Measurements from ENCODE around the gene KRTAP5-6.

Gene KRTAP5-6

GRCh38 chr11:1734641-1735081 lies 37.7 kb downstream of the KRTAP5-6 start:
- Histone ChIP-seq H3K4me1 (ENCODE audit: control insufficient read depth in 2 of 2, insufficient read depth in 2 of 2, low read length in 2 of 2) (no peaks in the 10 kb centered on the region), H3K36me3 (ENCODE audit: control insufficient read depth in 2 of 2, insufficient read depth in 2 of 2, low read length in 2 of 2) (no peaks in the 10 kb centered on the region), H3K9me3 (ENCODE audit: control insufficient read depth in 2 of 2, low read length in 2 of 2) (peaks cover 0 to 7% of the 10 kb centered on the region in 2 donors), H3K27me3 (ENCODE audit: control insufficient read depth in 2 of 2, insufficient read depth in 2 of 2, low read length in 2 of 2) (peaks cover 6 to 20% of the 10 kb centered on the region in 2 donors), H3K27ac (ENCODE audit: low read depth in 2 of 2, low read length in 2 of 2) (no peak overlapping the region), H3K9ac (ENCODE audit: low read depth in 1 of 2, low read length in 2 of 2) (no peak overlapping the region), H3K4me3 (ENCODE audit: low read length in 2 of 2) (no peak overlapping the region)

DNA sequence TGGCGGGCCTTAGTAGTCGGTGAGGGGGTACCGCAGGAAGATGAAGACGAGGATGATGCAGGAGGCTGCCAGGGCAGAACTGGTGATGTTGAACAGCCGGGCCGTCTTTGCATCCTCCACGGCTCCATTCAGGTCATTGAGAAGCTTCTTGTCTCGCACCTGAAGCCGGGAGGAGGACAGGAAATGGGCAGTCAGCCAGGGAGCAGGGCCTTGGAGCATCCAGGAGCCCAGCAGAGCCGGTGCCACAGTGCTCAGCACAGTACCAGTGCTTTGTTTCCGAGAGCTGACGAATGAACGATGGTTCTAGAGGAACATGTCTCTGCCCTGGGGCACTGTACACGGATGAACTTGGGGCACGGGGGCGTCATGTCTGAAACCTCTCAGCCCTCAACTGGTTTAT lies 38.3 kb downstream of the KRTAP5-6 start:
- H3K9ac ChIP-seq (ENCODE audit: low read depth in 1 of 2, low read length in 2 of 2): no peak overlapping the region
- peaks cover 7 to 20% of the 10 kb centered on the region in 2 donors for H3K27me3 ChIP-seq (ENCODE audit: control insufficient read depth in 2 of 2, insufficient read depth in 2 of 2, low read length in 2 of 2)
- no peaks in the 10 kb centered on the region for H3K4me1 ChIP-seq (ENCODE audit: control insufficient read depth in 2 of 2, insufficient read depth in 2 of 2, low read length in 2 of 2)
- peaks cover 0 to 7% of the 10 kb centered on the region in 2 donors for H3K9me3 ChIP-seq (ENCODE audit: control insufficient read depth in 2 of 2, low read length in 2 of 2)
- no peaks in the 10 kb centered on the region for H3K36me3 ChIP-seq (ENCODE audit: control insufficient read depth in 2 of 2, insufficient read depth in 2 of 2, low read length in 2 of 2)
- no peak overlapping the region for H3K4me3 ChIP-seq (ENCODE audit: low read length in 2 of 2)
- no peak overlapping the region for H3K27ac ChIP-seq (ENCODE audit: low read depth in 2 of 2, low read length in 2 of 2)

DNA sequence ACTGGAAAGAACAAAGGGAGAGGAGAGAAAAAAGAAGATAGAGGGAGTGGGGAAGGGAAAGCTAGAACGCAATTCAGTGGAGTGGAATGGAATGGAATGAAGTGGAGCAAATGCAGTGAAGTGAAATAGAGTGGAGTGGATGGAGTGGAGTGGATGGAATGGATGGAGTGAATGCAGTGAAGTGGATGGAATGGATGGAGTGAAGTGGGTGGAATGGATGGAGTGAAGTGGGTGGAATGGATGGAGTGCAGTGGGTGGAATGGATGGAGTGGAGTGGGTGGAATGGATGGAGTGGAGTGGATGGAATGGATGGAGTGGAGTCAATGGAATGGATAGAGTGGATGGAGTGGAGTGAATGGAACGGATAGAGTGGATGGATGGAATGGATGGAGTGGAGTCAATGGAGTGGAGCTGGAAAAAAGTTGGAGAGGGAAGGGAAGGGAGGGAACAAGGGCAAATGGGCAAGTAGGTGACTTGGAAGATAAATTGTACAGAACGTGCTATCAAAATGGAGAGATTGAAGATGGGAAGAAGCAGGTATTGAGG lies 39.5 kb downstream of the KRTAP5-6 start:
- peaks cover 0 to 7% of the 10 kb centered on the region in 2 donors for H3K9me3 ChIP-seq (ENCODE audit: control insufficient read depth in 2 of 2, low read length in 2 of 2)
- H3K9ac ChIP-seq (ENCODE audit: low read depth in 1 of 2, low read length in 2 of 2): no peak overlapping the region
- no peak overlapping the region for H3K27ac ChIP-seq (ENCODE audit: low read depth in 2 of 2, low read length in 2 of 2)
- peaks cover 7 to 12% of the 10 kb centered on the region in 2 donors for H3K27me3 ChIP-seq (ENCODE audit: control insufficient read depth in 2 of 2, insufficient read depth in 2 of 2, low read length in 2 of 2)
- H3K4me1 ChIP-seq (ENCODE audit: control insufficient read depth in 2 of 2, insufficient read depth in 2 of 2, low read length in 2 of 2): no peaks in the 10 kb centered on the region
- no peak overlapping the region for H3K4me3 ChIP-seq (ENCODE audit: low read length in 2 of 2)
- no peaks in the 10 kb centered on the region for H3K36me3 ChIP-seq (ENCODE audit: control insufficient read depth in 2 of 2, insufficient read depth in 2 of 2, low read length in 2 of 2)

DNA sequence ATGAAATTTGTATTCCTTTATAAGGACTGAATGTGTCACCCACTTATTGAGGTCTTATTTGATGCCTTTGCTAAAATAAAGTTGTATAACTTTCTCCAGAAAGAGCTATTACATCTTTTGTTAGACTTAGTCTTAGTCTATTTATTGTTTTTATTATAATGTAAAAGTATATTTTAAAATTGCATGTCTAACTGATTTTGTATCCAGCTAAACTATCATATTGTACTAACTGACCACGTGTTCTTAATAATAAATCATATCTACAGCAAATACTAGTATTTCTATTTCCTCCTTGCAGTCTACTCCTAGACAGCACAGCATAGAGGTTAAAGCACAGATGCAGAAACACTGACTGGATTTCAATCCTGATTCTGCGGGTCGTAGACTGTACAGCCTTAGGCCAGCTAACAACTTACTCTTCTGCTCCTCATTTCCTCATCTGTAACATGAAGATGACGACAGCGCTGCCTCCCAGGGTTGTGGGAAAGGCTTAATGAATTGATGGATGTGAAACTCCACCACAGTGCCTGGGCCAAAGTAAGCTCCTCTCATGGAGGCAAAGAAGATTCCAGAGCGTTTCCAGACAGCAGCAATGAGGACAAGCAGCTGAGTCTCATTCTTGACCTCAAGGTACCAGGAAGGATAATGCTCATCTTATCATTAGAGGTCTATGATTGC lies 40.2 kb downstream of the KRTAP5-6 start:
- Histone ChIP-seq H3K9me3 (ENCODE audit: control insufficient read depth in 2 of 2, low read length in 2 of 2) (peaks cover 0 to 7% of the 10 kb centered on the region in 2 donors), H3K4me3 (ENCODE audit: low read length in 2 of 2) (no peak overlapping the region), H3K27ac (ENCODE audit: low read depth in 2 of 2, low read length in 2 of 2) (no peak overlapping the region), H3K27me3 (ENCODE audit: control insufficient read depth in 2 of 2, insufficient read depth in 2 of 2, low read length in 2 of 2) (peaks cover 4 to 5% of the 10 kb centered on the region in 2 donors), H3K4me1 (ENCODE audit: control insufficient read depth in 2 of 2, insufficient read depth in 2 of 2, low read length in 2 of 2) (no peaks in the 10 kb centered on the region), H3K36me3 (ENCODE audit: control insufficient read depth in 2 of 2, insufficient read depth in 2 of 2, low read length in 2 of 2) (no peaks in the 10 kb centered on the region), H3K9ac (ENCODE audit: low read depth in 1 of 2, low read length in 2 of 2) (no peak overlapping the region)

DNA sequence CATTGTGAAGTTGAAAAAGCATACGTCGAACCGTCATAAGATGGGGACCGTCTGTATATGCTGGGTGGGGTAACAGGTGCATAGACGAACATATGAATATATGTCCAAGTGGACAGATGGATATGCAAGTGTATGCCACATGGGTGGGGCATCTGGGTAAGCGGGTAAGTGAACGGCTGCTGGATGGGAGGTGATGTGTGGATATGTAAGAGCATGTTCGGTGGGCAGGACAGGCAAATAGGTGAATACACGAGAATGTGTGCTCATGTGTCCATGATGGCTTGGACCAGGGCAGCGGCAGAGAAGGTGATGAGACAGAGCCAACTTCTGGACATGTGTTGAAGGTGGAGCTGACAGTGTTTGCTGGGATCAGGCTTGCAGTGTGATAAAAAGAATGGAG lies 41.4 kb downstream of the KRTAP5-6 start:
- H3K27ac ChIP-seq (ENCODE audit: low read depth in 2 of 2, low read length in 2 of 2): no peak overlapping the region
- no peaks in the 10 kb centered on the region for H3K36me3 ChIP-seq (ENCODE audit: control insufficient read depth in 2 of 2, insufficient read depth in 2 of 2, low read length in 2 of 2)
- H3K4me1 ChIP-seq (ENCODE audit: control insufficient read depth in 2 of 2, insufficient read depth in 2 of 2, low read length in 2 of 2): no peaks in the 10 kb centered on the region
- H3K4me3 ChIP-seq (ENCODE audit: low read length in 2 of 2): no peak overlapping the region
- peaks cover 0 to 7% of the 10 kb centered on the region in 2 donors for H3K9me3 ChIP-seq (ENCODE audit: control insufficient read depth in 2 of 2, low read length in 2 of 2)
- no peak overlapping the region for H3K9ac ChIP-seq (ENCODE audit: low read depth in 1 of 2, low read length in 2 of 2)
- H3K27me3 ChIP-seq (ENCODE audit: control insufficient read depth in 2 of 2, insufficient read depth in 2 of 2, low read length in 2 of 2): peaks cover 0 to 4% of the 10 kb centered on the region in 2 donors

DNA sequence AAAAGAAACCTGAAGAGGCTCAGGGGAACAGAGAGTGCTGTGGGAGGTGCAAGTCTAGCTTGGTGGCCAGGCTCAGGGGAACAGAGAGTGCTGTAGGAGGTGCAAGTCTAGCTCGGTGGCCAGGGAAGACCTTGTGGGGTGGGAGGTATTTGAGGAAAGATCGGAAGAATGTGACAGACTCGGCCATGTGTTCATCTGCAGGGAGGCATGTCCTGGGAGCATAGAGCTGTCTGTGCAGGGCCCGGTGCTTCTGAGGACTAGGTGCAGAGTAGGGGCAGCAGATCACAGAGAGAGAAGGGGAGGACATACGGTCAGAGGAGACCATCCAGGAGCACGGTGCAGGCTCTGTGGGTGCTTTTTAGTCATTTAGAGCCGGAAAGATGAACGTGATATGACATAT lies 42.6 kb downstream of the KRTAP5-6 start:
- Histone ChIP-seq H3K9ac (ENCODE audit: low read depth in 1 of 2, low read length in 2 of 2) (no peak overlapping the region), H3K4me3 (ENCODE audit: low read length in 2 of 2) (no peak overlapping the region), H3K9me3 (ENCODE audit: control insufficient read depth in 2 of 2, low read length in 2 of 2) (peaks cover 0 to 7% of the 10 kb centered on the region in 2 donors), H3K27ac (ENCODE audit: low read depth in 2 of 2, low read length in 2 of 2) (no peak overlapping the region), H3K4me1 (ENCODE audit: control insufficient read depth in 2 of 2, insufficient read depth in 2 of 2, low read length in 2 of 2) (no peaks in the 10 kb centered on the region), H3K36me3 (ENCODE audit: control insufficient read depth in 2 of 2, insufficient read depth in 2 of 2, low read length in 2 of 2) (no peaks in the 10 kb centered on the region), H3K27me3 (ENCODE audit: control insufficient read depth in 2 of 2, insufficient read depth in 2 of 2, low read length in 2 of 2) (peaks cover 0 to 4% of the 10 kb centered on the region in 2 donors)

DNA sequence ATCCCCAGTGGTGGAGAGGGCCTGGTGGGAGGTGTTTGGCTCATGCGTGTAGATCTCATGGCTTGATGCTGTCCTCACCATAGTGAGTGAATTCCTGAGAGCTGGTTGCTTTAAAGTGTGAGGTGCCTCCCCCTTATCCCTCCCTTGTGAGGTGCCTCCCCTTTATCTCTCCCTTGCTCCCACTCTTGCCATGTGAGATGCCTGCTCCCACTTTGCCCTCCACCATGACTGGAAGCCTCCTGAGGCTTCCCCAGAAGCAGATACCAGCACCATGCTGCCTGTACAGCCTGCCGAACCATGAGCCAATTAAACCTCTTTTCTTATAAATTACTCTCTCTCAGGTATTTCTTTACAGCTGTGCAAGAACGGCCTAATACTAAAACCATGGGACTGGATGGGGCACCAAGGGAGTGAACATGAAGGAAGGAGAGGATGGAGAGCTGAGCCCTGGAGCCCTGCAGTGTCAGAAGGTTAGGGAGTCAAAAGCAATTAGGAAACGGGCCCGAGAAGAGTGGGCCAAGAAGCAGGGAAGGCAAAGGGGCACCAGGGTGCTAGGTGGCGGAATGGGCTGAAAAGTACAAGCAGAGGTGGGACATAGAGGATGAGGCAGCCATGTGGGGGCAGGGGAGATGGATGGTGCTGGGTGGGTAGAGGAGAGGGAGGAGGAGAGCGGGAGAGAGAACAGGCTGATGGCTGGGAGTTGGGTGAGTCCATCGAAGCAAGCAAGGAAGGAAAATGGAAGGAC lies 44.0 kb downstream of the KRTAP5-6 start:
- no peak overlapping the region for H3K27ac ChIP-seq (ENCODE audit: low read depth in 2 of 2, low read length in 2 of 2)
- H3K27me3 ChIP-seq (ENCODE audit: control insufficient read depth in 2 of 2, insufficient read depth in 2 of 2, low read length in 2 of 2): peaks cover 0 to 4% of the 10 kb centered on the region in 2 donors
- H3K36me3 ChIP-seq (ENCODE audit: control insufficient read depth in 2 of 2, insufficient read depth in 2 of 2, low read length in 2 of 2): no peaks in the 10 kb centered on the region
- no peak overlapping the region for H3K4me3 ChIP-seq (ENCODE audit: low read length in 2 of 2)
- no peak overlapping the region for H3K9ac ChIP-seq (ENCODE audit: low read depth in 1 of 2, low read length in 2 of 2)
- H3K4me1 ChIP-seq (ENCODE audit: control insufficient read depth in 2 of 2, insufficient read depth in 2 of 2, low read length in 2 of 2): no peaks in the 10 kb centered on the region
- H3K9me3 ChIP-seq (ENCODE audit: control insufficient read depth in 2 of 2, low read length in 2 of 2): peaks cover 0 to 7% of the 10 kb centered on the region in 2 donors

DNA sequence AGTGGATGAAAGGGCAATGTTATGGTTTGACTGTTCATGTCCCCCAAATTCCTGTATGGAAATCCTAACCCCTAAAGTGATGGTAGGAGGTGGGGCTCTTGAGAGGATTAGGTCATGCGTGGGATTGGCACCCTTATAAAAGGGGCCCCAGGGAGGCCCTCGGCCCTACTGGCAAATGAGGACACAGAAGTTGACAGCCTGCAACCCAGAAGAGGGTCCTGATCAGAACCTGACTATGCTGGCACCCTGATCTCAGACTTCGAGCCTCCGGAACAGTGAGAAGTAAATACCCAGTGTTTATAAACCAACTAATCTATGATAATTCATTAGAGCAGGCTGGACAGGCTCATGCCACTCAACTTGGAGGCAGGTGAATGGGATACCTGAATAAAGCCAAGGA lies 44.7 kb downstream of the KRTAP5-6 start:
- H3K27ac ChIP-seq (ENCODE audit: low read depth in 2 of 2, low read length in 2 of 2): no peak overlapping the region

DNA sequence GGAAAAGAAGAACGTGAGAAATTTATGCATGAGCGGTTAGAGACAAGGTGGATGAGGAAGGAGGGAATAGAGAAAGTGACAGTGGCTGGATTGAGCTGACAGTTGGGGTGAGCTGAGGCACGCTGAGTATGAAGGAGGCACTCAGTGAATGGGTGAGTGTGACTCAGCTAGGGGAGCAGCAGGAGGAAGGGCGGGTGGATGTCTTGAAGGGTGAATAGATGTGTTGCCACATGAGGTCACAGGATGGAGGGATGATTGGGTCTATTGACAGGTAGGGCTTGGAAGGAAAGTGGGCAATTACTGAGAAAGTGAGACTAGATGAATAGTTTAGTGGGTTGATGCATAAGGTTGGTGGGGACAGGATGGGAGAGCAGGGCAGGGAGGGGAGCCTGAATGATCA lies 45.4 kb downstream of the KRTAP5-6 start:
- Histone ChIP-seq H3K27ac (ENCODE audit: low read depth in 2 of 2, low read length in 2 of 2) (no peak overlapping the region), H3K36me3 (ENCODE audit: control insufficient read depth in 2 of 2, insufficient read depth in 2 of 2, low read length in 2 of 2) (no peaks in the 10 kb centered on the region), H3K4me3 (ENCODE audit: low read length in 2 of 2) (no peak overlapping the region), H3K27me3 (ENCODE audit: control insufficient read depth in 2 of 2, insufficient read depth in 2 of 2, low read length in 2 of 2) (peaks cover 0 to 4% of the 10 kb centered on the region in 2 donors), H3K9me3 (ENCODE audit: control insufficient read depth in 2 of 2, low read length in 2 of 2) (peaks cover 0 to 1% of the 10 kb centered on the region in 2 donors), H3K4me1 (ENCODE audit: control insufficient read depth in 2 of 2, insufficient read depth in 2 of 2, low read length in 2 of 2) (no peaks in the 10 kb centered on the region), H3K9ac (ENCODE audit: low read depth in 1 of 2, low read length in 2 of 2) (no peak overlapping the region)

More for the DNA sequence above, 44.7 kb downstream of the KRTAP5-6 start:
- Histone ChIP-seq H3K36me3 (ENCODE audit: control insufficient read depth in 2 of 2, insufficient read depth in 2 of 2, low read length in 2 of 2) (no peaks in the 10 kb centered on the region), H3K4me1 (ENCODE audit: control insufficient read depth in 2 of 2, insufficient read depth in 2 of 2, low read length in 2 of 2) (no peaks in the 10 kb centered on the region), H3K9ac (ENCODE audit: low read depth in 1 of 2, low read length in 2 of 2) (no peak overlapping the region), H3K27me3 (ENCODE audit: control insufficient read depth in 2 of 2, insufficient read depth in 2 of 2, low read length in 2 of 2) (peaks cover 0 to 4% of the 10 kb centered on the region in 2 donors), H3K4me3 (ENCODE audit: low read length in 2 of 2) (no peak overlapping the region), H3K9me3 (ENCODE audit: control insufficient read depth in 2 of 2, low read length in 2 of 2) (peaks cover 0 to 6% of the 10 kb centered on the region in 2 donors)
